ENCODE results near the gene SLC29A3.

The SLC29A3 gene

GRCh38 chr10:71399946-71400345 is 80.9 kb downstream of the SLC29A3 start:
- no peak for DNase-seq (ENCODE audit: low read depth, low spot score)
- no peak overlapping the region for H3K4me3 ChIP-seq (ENCODE audit: low read length)
- H3K9me3 ChIP-seq (ENCODE audit: control insufficient read depth, insufficient read depth, low read length), result no peaks in the 10 kb centered on the region
- no peaks in the 10 kb centered on the region for H3K36me3 ChIP-seq (ENCODE audit: control insufficient read depth, insufficient read depth, low read length)
- peaks cover 27% of the 10 kb centered on the region for H3K27me3 ChIP-seq (ENCODE audit: control insufficient read depth, insufficient read depth, low read length)
- H3K27ac ChIP-seq (ENCODE audit: low read length), result no peak overlapping the region
- no CpG with 5 or more reads among the region's 5 CpGs for WGBS (ENCODE audit: insufficient coverage, insufficient read length)
- H3K4me1 ChIP-seq (ENCODE audit: control insufficient read depth, insufficient read depth, low read length), result peaks cover 11% of the 10 kb centered on the region

- no peak overlapping the region for H3K27ac ChIP-seq (ENCODE audit: low read length)
- no peak overlapping the region for H3K4me3 ChIP-seq (ENCODE audit: low read length)
- peaks cover 11% of the 10 kb centered on the region for H3K4me1 ChIP-seq (ENCODE audit: control insufficient read depth, insufficient read depth, low read length)
- no CpG with 5 or more reads among the region's 7 CpGs for WGBS (ENCODE audit: insufficient coverage, insufficient read length)
- no peak for DNase-seq (ENCODE audit: low read depth, low spot score)
- H3K27me3 ChIP-seq (ENCODE audit: control insufficient read depth, insufficient read depth, low read length), result peaks cover 27% of the 10 kb centered on the region
- H3K9me3 ChIP-seq (ENCODE audit: control insufficient read depth, insufficient read depth, low read length), result no peaks in the 10 kb centered on the region
- H3K36me3 ChIP-seq (ENCODE audit: control insufficient read depth, insufficient read depth, low read length), result no peaks in the 10 kb centered on the region
Observed at GRCh38 chr10:71401056-71401455, 82.0 kb downstream of the SLC29A3 start.

- no peak overlapping the region; the same call in 1 of the 2 replicates for H3K4me3 ChIP-seq (ENCODE audit: low read length)
- no CpG with 5 or more reads among the region's 7 CpGs for WGBS (ENCODE audit: insufficient coverage, insufficient read length)
Observed at GRCh38 chr10:71402005-71402404, 82.9 kb downstream of the SLC29A3 start.

GRCh38 chr10:71404503-71405295 is 85.6 kb downstream of the SLC29A3 start:
- Histone ChIP-seq H3K4me1 (ENCODE audit: control insufficient read depth, insufficient read depth, low read length) (no peaks in the 10 kb centered on the region; the same call in 1 of the 2 replicates), H3K27me3 (ENCODE audit: control insufficient read depth, insufficient read depth, low read length) (peaks cover 2% of the 10 kb centered on the region), H3K9me3 (ENCODE audit: control insufficient read depth, insufficient read depth, low read length) (no peaks in the 10 kb centered on the region), H3K4me3 (ENCODE audit: low read length) (no peak overlapping the region), H3K27ac (ENCODE audit: low read length) (no peak overlapping the region), H3K36me3 (ENCODE audit: control insufficient read depth, insufficient read depth, low read length) (no peaks in the 10 kb centered on the region)
- no CpG with 5 or more reads among the region's 13 CpGs for WGBS (ENCODE audit: insufficient coverage, insufficient read length)
- no peak for DNase-seq (ENCODE audit: low read depth, low spot score)

More at GRCh38 chr10:71402005-71402404, 82.9 kb downstream of the SLC29A3 start:
- Histone ChIP-seq H3K27me3 (ENCODE audit: control insufficient read depth, insufficient read depth, low read length) (peaks cover 27% of the 10 kb centered on the region), H3K27ac (ENCODE audit: low read length) (no peak overlapping the region), H3K9me3 (ENCODE audit: control insufficient read depth, insufficient read depth, low read length) (no peaks in the 10 kb centered on the region), H3K36me3 (ENCODE audit: control insufficient read depth, insufficient read depth, low read length) (no peaks in the 10 kb centered on the region), H3K4me1 (ENCODE audit: control insufficient read depth, insufficient read depth, low read length) (peaks cover 11% of the 10 kb centered on the region)
- DNase-seq (ENCODE audit: low read depth, low spot score), result no peak

- DNase-seq (ENCODE audit: low read depth, low spot score), result no peak
- Histone ChIP-seq H3K27me3 (ENCODE audit: control insufficient read depth, insufficient read depth, low read length) (no peaks in the 10 kb centered on the region), H3K4me3 (ENCODE audit: low read length) (no peak overlapping the region), H3K27ac (ENCODE audit: low read length) (no peak overlapping the region), H3K4me1 (ENCODE audit: control insufficient read depth, insufficient read depth, low read length) (no peaks in the 10 kb centered on the region; the same call in 1 of the 2 replicates), H3K36me3 (ENCODE audit: control insufficient read depth, insufficient read depth, low read length) (no peaks in the 10 kb centered on the region), H3K9me3 (ENCODE audit: control insufficient read depth, insufficient read depth, low read length) (no peaks in the 10 kb centered on the region)
- WGBS (ENCODE audit: insufficient coverage, insufficient read length), result no CpG with 5 or more reads among the region's 3 CpGs
Observed at GRCh38 chr10:71406878-71407277, 87.8 kb downstream of the SLC29A3 start.

- no peaks in the 10 kb centered on the region for H3K36me3 ChIP-seq (ENCODE audit: control insufficient read depth, insufficient read depth, low read length)
- no peak overlapping the region for H3K27ac ChIP-seq (ENCODE audit: low read length)
- no peaks in the 10 kb centered on the region for H3K9me3 ChIP-seq (ENCODE audit: control insufficient read depth, insufficient read depth, low read length)
- no peaks in the 10 kb centered on the region for H3K27me3 ChIP-seq (ENCODE audit: control insufficient read depth, insufficient read depth, low read length)
- no peak for DNase-seq (ENCODE audit: low read depth, low spot score)
- no CpG with 5 or more reads among the region's 9 CpGs for whole genome bisulfite sequencing (ENCODE audit: insufficient coverage, insufficient read length)
- H3K4me1 ChIP-seq (ENCODE audit: control insufficient read depth, insufficient read depth, low read length), result no peaks in the 10 kb centered on the region; the same call in 1 of the 2 replicates
- H3K4me3 ChIP-seq (ENCODE audit: low read length), result no peak overlapping the region
Observed at GRCh38 chr10:71408436-71409225, 89.6 kb downstream of the SLC29A3 start.

- H3K9me3 ChIP-seq (ENCODE audit: control insufficient read depth, insufficient read depth, low read length), result no peaks in the 10 kb centered on the region
- no CpG with 5 or more reads among the region's 3 CpGs for WGBS (ENCODE audit: insufficient coverage, insufficient read length)
- no peak overlapping the region for H3K4me3 ChIP-seq (ENCODE audit: low read length)
- H3K27me3 ChIP-seq (ENCODE audit: control insufficient read depth, insufficient read depth, low read length), result no peaks in the 10 kb centered on the region
- no peaks in the 10 kb centered on the region; the same call in 1 of the 2 replicates for H3K4me1 ChIP-seq (ENCODE audit: control insufficient read depth, insufficient read depth, low read length)
- no peak for DNase-seq (ENCODE audit: low read depth, low spot score)
- no peak overlapping the region for H3K27ac ChIP-seq (ENCODE audit: low read length)
- no peaks in the 10 kb centered on the region for H3K36me3 ChIP-seq (ENCODE audit: control insufficient read depth, insufficient read depth, low read length)
Observed at GRCh38 chr10:71409516-71410104, 90.6 kb downstream of the SLC29A3 start.

Measured in iPS DF 6.9 (cell line).